Nephron progenitor cell (in vitro differentiated cells): ENCODE measurements around the gene TRAF3IP1.

Experiments used
- DNase-seq: peaks from one replicate; pipeline ENCODE4 v3.0.0; 2021
- H3K27ac Mint-ChIP-seq: 2 replicates; pipeline ENCODE4 v1.8.0; 2021; ENCODE audit warnings: mild to moderate bottlenecking, moderate library complexity, mixed read lengths
- H3K27me3 Mint-ChIP-seq: 2 replicates; pipeline ENCODE4 v1.8.0; 2021; ENCODE audit warnings: mild to moderate bottlenecking, low read depth, mixed read lengths; ENCODE audit not compliant: poor library complexity
- H3K36me3 Mint-ChIP-seq: 2 replicates; pipeline ENCODE4 v1.8.0; 2021; ENCODE audit warnings: low read depth, mixed read lengths
- H3K4me1 Mint-ChIP-seq: 2 replicates; pipeline ENCODE4 v1.8.0; 2021; ENCODE audit warnings: mixed read lengths
- H3K4me3 Mint-ChIP-seq: 2 replicates; pipeline ENCODE4 v1.8.0; 2021; ENCODE audit warnings: mild to moderate bottlenecking, moderate library complexity, mixed read lengths
- H3K9me3 Mint-ChIP-seq: 2 replicates; pipeline ENCODE4 v1.8.0; 2021; ENCODE audit warnings: mild to moderate bottlenecking, moderate library complexity, mixed read lengths
- TF ChIP-seq, protein P1 (sequence below): fragments of 200-600 bp; sonication (generic); IDR thresholded peaks from 2 replicates; pipeline ENCODE4 v1.5.0; 2021; ENCODE audit warnings: antibody characterized with exemption

Gene TRAF3IP1

GRCh38 chr2:238336151-238336550, 15.8 kb downstream of the TRAF3IP1 start:
- DNase-seq, result no peak
- Mint-ChIP-seq H3K9me3 (no peaks in the 10 kb centered on the region), H3K27ac (no peak overlapping the region), H3K4me3 (no peak overlapping the region), H3K36me3 (peaks cover 9% of the 10 kb centered on the region), H3K4me1 (peaks cover 11% of the 10 kb centered on the region), H3K27me3 (no peaks in the 10 kb centered on the region)
- TF ChIP-seq, protein P1, sequence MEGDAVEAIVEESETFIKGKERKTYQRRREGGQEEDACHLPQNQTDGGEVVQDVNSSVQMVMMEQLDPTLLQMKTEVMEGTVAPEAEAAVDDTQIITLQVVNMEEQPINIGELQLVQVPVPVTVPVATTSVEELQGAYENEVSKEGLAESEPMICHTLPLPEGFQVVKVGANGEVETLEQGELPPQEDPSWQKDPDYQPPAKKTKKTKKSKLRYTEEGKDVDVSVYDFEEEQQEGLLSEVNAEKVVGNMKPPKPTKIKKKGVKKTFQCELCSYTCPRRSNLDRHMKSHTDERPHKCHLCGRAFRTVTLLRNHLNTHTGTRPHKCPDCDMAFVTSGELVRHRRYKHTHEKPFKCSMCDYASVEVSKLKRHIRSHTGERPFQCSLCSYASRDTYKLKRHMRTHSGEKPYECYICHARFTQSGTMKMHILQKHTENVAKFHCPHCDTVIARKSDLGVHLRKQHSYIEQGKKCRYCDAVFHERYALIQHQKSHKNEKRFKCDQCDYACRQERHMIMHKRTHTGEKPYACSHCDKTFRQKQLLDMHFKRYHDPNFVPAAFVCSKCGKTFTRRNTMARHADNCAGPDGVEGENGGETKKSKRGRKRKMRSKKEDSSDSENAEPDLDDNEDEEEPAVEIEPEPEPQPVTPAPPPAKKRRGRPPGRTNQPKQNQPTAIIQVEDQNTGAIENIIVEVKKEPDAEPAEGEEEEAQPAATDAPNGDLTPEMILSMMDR, result no peak

GRCh38 chr2:238336793-238337444, 16.6 kb downstream of the TRAF3IP1 start:
- H3K27ac Mint-ChIP-seq, result peak overlapping the region; percentile 11
- H3K4me1 Mint-ChIP-seq, result peaks cover 11% of the 10 kb centered on the region
- H3K36me3 Mint-ChIP-seq, result peaks cover 9% of the 10 kb centered on the region
- TF ChIP-seq, protein P1, result no peak
- no peaks in the 10 kb centered on the region for H3K9me3 Mint-ChIP-seq
- no peak for DNase-seq
- no peaks in the 10 kb centered on the region for H3K27me3 Mint-ChIP-seq
- no peak overlapping the region for H3K4me3 Mint-ChIP-seq

DNA sequence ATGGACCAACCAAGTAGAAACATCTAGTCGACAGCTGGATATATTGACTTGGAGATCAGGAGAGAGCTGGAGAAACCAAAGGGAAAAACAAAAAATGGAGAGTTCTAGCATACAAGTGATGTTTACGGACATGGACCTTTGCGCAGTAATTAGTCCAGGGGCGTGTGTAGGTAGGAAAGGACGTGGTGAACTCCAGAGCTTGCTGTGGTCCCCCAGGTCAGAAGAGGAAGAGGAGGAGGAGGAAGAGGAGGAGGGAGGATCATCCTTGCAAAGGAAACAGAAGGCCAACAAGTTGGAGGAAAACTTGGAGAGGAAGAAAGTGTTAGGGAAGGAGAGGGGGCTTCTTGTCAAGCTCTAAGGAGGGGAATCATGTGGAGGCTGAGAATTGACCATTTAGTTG, 17.5 kb downstream of the TRAF3IP1 start:
- peaks cover 9% of the 10 kb centered on the region for H3K36me3 Mint-ChIP-seq
- H3K4me1 Mint-ChIP-seq, result peaks cover 11% of the 10 kb centered on the region
- H3K27ac Mint-ChIP-seq, result no peak overlapping the region
- DNase-seq, result no peak
- no peaks in the 10 kb centered on the region for H3K9me3 Mint-ChIP-seq
- no peaks in the 10 kb centered on the region for H3K27me3 Mint-ChIP-seq
- TF ChIP-seq, protein P1, result no peak
- no peak overlapping the region for H3K4me3 Mint-ChIP-seq

DNA sequence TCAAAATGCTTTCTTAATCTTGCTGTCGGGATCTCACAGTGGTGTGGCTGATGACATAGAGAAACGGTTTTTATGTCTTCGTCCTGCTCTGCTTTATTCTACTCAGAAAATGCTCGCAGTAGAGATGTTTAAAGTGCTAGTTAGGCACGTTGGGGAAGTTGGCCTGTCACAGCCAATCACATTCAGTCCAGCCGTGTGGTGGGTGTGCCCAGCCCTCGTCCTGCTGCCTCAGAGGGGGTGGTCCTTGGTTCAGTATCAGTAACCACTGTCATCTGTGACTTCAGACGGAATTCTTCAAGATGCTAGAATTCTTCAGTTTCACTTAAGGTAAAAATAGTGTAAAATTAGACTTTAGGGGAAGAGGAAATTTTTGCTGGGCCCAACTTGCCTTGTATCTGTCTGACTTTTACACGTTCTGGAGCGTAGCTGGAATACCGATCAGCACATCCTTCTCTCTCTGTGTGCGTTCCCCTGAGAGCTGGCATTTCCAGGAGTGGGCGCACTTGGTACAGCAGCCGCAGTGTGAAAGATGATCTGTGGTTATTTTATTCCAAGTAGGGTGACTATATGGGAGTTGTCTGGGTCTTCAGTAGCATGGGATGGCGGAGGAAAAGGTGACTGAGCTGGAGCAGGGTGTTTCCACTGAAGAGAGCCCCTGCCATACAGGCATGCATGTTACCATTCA, 18.5 kb downstream of the TRAF3IP1 start:
- no peaks in the 10 kb centered on the region for H3K27me3 Mint-ChIP-seq
- no peak for DNase-seq
- peaks cover 11% of the 10 kb centered on the region for H3K4me1 Mint-ChIP-seq
- TF ChIP-seq, protein P1, result no peak
- no peak overlapping the region for H3K27ac Mint-ChIP-seq
- H3K4me3 Mint-ChIP-seq, result no peak overlapping the region
- no peaks in the 10 kb centered on the region for H3K9me3 Mint-ChIP-seq
- H3K36me3 Mint-ChIP-seq, result peaks cover 9% of the 10 kb centered on the region

DNA sequence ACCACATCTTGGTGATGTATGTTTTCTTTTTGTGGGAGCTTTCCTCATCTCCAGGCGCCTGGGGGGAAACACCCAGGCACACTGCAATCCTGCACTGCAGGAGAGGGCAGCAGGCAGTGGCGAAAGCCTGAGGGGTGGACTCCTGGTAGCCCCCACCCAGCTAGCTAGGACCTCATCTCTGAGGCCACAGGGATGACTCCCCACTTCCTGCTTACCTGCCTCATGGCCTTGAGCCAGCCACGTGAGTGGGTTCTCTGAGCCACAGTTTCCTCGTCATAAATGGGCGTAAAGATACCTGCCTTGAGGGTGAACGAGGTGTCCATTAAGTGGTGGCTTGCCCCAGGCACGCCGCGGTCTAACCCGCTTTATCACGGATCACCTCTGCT, 19.1 kb downstream of the TRAF3IP1 start:
- TF ChIP-seq, protein P1, result no peak
- H3K36me3 Mint-ChIP-seq, result peaks cover 9% of the 10 kb centered on the region
- no peak overlapping the region for H3K27ac Mint-ChIP-seq
- no peak for DNase-seq
- no peak overlapping the region for H3K4me3 Mint-ChIP-seq
- H3K9me3 Mint-ChIP-seq, result no peaks in the 10 kb centered on the region
- H3K27me3 Mint-ChIP-seq, result no peaks in the 10 kb centered on the region
- peaks cover 11% of the 10 kb centered on the region for H3K4me1 Mint-ChIP-seq

GRCh38 chr2:238339814-238340213, 19.5 kb downstream of the TRAF3IP1 start:
- H3K36me3 Mint-ChIP-seq, result peaks cover 8% of the 10 kb centered on the region
- DNase-seq, result no peak
- no peak overlapping the region for H3K4me3 Mint-ChIP-seq
- no peaks in the 10 kb centered on the region for H3K9me3 Mint-ChIP-seq
- H3K27ac Mint-ChIP-seq, result no peak overlapping the region
- H3K27me3 Mint-ChIP-seq, result no peaks in the 10 kb centered on the region
- TF ChIP-seq, protein P1, result no peak
- H3K4me1 Mint-ChIP-seq, result peaks cover 11% of the 10 kb centered on the region
